Germinal center (tissue), 1 donor: ENCODE measurements around the gene NOL4L.

Experiments
- DNase-seq: peaks from one replicate; pipeline ENCODE4 v3.0.0; 2012; ENCODE audit warnings: mixed read lengths, low spot score

NOL4L gene

DNA sequence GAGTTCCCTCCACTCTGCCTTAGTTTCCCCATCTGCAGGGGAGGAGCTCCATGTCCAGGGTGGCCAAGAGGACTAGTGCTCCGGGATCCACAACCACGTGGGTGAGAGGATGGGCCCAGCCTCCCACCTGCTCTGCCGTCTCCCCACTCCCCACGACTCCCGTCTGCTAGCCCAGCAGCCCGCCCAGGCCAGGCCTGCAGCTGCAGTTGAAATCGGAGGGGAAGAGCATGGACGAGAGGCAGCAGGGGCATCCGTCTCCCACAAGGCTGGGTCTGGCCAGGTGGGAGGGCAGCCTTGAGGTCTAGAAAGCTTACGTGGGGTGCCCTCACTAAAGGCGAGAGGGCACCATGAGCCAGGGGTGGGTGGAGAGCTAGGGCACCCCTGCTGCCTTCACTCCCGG lies 8.6 kb downstream of the NOL4L start:
- no peak for DNase-seq

DNA sequence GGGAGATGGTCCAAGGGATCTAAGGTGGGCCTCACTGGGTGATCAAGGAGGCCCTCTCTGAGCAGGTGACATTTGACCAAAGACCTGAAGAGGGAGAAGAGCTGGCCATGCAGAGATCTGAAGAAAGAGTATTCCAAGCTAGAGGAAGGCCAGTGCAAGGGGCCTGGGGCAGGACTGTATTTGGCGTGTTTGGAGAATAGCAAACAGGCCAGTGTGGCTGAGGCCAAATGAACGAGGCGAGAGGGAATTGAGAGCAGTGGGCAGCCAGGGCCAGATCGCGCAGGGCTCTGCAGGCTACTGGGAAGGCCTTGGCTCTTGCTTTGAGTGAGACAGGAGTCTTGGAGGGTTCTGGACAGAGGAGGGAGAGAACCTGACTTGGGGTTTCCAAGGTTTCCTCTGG lies 9.3 kb downstream of the NOL4L start:
- no peak for DNase-seq

DNA sequence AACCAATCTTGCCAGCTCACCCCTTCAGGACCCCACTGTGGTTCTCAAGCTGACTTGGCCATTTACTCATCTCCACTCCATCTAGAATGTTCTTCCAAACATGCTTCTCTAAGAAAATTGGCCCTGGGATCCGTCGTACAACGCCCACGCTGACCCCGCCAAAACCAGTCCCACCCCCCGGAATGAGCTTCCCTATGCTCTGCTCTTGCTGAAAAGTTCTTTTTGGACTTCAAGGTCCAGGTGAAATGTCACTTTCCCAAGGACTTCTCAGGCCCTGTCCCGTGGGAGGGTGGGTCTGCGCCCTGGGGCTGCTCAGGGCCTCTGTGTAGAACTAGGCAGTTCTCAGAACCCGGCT lies 9.9 kb downstream of the NOL4L start:
- no peak for DNase-seq

DNA sequence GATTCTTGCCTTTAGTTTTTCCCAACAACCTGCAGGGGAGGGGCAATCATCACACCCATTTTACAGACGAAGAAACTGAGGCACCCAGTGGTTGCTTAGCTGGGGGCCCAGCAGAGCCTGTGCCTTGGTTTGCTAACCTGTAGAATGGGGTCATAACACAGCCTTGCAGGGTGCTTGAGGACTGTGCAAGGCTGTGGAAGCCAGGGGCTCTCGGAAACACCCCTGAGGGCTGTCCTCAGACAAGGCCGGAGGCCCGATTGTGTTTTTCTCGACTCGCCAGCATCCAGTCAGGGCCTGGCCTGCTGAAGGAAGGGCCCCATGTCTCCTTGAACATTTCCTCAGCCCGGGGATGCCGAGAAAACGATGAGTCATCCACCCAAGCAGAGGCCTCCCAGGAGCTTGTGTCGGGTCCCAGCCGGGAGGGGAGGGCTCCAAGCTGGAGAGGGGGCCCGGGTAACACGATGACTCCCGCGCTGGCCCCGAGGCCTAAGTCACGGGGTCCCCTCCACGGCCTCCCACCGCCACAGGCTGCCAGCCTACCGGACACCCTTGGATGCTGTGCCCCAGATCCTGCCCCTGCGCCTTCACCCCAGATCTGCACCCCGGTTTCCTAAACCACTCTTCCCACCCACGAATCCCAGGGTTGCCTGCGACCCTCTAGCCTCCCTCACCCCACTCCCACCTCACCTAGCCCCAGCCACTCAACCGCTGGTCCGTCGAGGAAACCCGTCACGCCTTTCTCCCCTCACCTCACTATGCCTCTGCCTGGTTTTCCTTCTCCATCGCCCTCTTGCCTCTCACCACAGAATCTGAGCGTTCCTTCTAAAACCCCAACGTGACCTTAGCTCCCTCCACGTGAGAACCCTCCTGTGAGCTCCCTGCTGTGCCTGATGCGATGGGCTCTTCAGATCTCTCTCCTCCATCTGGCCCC lies 10.6 kb downstream of the NOL4L start:
- no peak for DNase-seq

DNA sequence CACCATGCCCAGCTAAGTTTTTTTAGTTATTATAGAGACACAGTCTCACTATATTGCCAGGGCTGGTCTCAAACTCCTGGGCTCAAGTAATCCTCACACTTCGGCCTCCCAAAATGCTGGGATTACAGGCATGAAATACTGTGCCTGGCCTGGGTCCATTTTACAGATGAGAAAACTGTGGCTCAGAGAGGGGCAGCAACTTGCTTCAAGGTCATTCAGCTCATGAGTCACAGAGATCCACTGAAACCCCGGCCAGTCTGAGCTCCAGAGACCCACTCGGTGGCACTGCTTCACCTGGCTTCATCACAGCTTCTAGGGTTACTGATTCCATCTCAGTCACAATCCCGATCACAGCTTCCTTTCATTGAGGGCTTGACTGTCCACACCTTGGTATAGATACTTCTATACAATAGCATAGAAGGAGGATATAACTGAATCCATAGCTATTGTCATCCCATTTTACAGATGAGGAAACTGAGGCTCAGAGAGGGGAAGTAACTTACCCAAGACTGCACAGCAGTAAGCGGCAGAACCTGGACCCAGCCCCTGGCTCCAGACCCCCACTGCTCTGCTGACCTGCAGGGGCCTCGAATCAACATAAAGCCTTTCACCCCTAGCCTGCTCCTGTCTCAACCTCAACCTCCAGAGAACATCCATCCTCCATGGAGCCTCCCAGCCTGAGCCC lies 11.8 kb downstream of the NOL4L start:
- DNase-seq = no peak

DNA sequence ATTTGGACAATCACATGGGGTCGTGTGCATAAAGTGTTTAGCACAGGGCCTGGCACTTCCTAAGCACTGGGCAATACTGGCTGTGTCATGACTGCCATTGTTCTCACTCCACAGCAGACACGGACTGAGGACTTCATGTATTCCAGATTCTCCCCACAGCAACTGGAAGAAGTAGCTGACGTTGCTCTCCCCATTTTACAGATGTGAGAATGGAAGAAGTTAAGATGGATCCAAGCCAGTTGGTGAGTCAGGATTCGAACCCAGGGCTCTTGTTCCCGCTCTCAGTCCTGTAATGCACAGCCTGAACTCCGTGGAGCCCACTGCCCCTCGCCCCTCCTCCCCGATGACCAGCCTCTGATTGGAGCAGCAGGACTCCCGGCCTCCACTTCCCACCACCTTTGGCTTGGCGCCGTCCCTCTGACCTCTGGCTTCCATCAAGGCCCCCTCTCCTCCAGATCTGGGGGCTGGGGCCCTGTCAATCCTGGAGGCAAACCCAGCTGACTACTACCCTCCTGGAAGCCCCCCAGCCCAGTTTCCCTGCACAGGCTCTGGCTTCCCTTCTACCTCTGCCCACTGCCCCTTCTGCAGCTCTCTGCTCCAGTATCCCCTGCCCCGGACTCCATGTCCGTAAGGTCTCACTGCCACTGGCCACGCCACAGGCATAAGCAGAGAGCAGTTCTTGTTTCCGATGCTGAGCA lies 12.7 kb downstream of the NOL4L start:
- no peak for DNase-seq

DNA sequence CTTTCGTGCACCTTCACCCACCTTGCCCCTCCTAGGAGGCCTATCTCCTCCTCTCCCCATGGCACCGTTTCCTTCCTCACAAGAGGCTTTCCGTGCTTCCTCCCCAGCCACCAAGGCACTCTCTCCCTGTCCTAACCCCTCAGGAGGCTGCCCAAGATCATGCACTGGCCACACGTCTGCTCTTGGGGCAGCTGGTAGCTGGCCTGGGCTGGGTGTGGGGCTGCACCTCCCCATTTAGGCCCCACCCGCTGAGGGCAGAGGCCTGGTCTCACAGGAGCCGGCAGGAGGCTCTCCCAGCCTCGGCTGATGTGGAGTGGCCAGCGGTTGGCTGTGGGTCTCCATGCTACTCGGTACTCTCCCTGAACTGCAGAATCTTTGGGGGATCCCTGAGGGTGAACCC lies 13.6 kb downstream of the NOL4L start:
- DNase-seq = no peak

DNA sequence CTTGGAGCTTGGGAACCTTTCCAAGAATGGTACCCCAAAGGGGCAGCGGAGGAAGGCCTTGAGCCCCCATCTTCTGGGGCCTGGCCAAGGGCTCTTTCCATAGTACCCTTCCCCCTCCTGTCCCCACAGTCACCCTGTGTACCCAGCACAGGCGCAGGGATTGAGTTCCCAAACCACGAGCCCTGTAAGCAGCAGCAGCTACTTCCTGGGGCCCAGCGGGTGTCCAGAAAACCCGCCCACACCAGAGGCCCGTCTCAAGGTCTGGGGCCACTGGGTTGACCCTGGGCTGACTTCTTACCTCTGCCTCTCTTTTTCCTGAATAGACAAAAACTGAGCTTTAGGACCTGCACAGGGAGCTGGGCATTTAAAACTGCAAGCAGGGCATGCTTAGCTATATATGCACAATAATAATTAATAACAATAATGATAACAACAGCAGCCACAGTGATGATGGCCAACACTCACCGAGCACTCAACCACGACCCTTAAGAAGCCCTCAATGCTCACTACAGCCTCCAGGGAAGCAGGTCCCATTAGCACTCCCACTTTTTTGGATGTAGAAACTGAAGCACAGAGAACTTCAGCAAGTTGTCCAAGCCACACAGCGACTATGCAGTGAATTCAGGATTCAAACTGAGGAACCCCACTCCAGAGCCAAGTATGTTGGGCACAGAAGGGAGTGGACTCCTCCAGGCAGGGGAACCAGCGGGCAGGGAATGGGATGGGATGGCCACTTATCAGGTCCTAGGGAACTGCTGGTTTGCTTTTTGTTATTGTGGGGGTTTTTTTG lies 14.5 kb downstream of the NOL4L start:
- DNase-seq = no peak

DNA sequence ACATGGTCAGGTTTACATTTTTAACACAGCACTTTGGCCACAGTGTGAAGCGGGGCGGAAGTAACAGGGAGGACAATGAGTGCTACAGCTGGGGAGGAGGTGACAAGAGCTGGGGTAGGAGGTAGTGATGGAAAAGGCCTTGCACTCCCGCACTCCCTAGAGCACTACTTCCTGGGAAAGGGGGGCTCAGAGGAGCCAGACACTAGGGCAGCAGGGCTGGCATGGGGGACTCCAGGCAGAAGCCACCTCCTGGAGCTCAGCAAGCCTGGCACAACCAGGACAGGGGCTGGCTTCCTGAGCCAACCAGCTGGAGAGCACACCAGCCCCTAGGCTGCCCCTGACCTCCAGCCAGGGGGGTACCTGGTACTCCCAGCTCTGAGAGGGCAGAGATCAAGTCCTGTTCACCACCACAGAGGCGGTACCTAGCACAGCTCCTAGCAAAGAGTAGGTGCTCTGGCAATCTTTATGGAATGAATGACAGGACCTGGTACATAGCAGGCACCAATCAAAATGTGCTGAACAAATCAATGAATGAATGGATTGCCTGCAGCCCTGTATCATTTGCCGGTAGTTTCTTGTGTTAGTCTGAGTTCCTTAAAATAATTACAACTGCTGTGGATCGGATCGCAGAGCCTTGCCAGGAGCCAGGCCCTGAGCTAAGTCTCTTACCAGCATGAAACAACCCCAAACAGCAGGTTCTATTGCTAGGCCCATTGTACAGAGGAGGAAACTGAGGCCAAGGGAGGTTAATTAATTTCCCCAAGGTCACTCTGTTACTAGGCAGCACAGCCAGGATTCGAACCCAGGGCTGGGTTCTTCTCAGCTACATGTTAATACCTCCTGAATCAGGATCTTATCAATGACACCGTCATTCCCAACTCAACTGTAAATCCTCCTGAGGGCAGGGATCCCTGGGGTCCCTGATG lies 15.5 kb downstream of the NOL4L start:
- DNase-seq = no peak

DNA sequence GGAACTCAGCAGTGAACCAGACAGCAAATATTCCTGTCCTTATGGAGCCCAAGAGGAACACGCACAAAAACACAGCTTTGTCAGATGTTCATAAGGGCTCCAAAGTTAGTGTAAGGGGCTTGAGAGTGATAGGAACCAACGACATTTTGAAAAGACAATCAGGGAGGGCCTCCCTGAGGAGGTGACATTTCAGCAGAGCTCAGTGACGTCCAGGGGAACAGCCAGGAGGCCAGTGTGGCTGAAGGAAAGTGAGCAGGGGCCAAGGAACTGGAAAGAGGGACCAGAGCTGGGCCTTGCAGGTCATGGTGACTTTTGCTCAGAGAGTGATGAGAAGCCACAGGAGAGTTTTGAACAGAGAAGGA lies 16.1 kb downstream of the NOL4L start:
- DNase-seq = no peak

DNA sequence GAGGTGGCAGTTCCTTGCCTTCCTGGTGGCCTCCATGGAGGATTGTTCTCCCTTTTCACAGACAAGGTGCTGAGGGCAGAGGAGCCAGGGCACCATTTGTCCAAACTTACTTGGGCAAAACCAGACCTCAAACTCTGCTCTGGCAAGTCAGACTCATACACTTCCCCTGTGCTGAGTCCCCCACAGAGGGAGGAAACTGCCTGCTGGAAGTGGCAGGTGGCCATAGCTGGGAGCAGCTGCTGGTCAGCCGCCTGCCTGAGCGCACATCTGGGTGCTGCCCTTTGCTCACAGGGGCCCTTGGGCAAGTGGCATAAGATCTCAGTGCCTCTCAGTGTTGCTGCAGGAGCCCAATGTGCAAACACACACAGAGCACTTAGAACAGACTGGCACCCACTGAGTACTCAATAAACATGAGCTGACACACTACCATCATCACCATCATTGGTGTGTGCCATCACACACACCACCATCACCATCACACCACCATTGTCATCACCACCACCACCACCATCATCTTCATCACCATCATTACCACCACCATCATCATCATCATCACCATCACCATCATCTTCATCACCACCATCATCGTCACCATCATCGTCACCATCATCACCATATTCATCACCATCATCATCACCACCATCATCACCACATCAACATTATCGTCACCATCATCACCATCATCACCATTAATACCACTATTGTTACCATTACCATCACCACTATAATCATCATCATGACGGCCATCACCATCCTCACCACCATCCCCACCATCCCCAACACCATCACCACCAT lies 17.6 kb downstream of the NOL4L start:
- DNase-seq = no peak

DNA sequence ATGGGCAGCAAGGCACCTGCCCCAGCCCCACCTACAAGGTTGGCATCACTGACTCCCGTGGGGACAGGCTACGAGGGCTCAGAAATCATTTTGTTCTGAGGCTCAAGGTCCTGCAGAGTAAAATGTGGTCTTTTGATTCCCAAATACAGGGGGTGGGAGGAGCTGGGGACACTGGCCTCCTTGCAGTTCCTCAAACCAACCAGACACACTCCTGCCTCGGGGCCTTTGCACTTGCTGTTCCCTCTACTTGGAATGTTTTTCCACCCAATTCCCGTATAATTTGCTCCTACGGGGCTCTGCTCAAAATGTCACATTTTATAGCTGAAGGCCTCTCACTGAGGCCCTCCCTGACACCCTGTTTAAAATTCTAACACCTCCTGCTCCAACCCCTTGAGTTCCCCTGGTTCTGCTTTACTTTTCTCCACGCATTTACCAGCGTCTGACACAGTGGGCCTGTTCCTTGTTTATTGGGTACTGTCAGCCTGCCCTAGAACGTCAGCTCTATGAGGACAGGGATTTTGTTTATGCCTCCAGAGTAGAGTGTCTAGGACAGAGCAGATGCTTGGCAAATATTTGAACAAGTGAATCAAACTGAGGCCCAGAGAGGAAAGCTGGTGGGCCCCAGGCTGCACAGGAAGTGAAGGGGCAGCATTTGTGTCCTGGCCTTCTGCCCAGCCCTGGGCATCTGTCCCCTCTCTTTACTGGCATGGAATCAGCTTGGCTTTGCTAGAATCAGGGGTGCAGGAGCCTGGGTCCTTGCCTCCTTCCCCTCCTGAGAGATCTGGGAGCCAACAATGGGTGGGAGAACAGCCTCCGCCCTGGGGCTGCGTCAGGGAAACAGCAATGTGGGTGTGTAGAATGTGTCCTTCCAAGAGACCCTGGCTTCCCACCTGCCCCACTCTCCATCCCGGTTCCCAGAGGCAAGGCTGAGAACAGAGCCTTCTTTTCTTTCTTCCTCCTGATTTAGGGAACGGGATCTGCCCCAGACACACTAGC lies 18.5 kb downstream of the NOL4L start:
- DNase-seq = no peak

DNA sequence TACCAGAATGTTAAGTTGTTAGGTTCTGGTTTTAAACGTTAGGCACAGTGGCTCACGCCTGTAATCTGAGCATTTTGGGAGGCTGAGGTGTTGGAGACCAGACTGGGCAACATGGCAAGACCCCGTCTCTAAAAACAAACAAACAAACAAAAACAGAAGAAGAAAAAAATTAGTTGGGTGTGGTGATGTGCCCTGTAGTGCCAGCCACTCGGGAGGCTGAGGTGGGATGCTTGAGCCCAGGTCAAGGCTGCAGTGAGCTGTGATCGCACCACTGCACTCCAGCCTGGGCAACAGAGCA lies 19.4 kb downstream of the NOL4L start:
- no peak for DNase-seq

DNA sequence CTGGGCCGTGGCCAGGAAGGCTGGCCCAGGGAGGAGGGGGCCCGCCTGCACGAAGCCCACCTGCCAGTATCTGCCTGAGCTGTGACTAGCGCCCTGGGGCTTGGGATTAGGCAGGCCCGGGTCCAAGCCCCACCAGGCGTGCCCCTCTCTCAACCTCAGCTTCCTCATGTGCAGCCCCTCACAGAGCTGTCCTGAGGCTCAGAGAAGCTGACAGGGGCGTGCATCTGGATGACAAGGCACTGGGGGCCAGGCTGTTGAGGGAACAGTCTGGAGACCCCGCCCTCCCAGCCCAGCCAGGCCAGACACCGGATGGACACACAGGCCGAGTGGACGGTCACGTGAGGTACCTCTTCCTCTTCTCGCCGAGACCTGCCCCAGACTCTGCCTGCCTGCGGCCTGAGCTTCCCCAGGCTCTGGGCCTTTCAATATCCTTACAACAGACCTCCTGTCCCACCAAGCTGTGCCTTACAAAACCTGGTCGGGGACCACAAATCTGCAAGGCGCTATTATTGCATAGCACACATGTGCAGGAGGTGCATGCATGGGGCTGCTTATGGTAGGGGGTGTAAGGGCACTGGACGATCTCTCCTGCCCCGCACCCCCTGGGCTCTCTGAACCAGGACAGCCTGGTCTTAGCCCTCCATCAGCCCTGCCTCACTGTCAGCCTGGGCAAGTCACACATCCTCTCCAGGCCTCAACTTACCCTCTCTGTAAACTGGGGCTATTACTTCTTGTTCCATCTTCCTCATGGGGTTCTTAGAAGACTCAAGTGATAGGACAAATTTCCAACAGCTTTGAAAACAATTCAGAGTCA lies 20.0 kb downstream of the NOL4L start:
- DNase-seq = no peak

DNA sequence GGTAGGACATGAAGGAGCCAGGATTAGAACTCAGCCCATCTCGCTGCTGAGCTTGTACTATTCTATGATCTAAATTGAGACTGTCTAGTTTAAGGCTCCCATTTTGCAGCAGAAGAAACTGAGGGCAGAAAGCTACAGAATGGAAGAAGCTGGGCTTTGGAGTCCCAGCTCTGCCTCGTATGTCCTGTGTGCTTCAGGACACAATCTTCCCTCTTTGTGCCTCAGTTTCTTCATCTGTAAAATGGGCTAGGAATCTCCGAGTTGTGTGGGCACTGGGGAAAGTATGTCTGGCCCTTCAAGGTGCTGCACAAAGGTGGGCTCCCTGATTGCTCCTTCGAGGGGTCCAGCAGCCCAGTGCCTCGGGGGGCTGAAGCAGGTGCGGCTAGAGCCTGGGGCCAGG lies 20.7 kb downstream of the NOL4L start:
- DNase-seq = no peak

DNA sequence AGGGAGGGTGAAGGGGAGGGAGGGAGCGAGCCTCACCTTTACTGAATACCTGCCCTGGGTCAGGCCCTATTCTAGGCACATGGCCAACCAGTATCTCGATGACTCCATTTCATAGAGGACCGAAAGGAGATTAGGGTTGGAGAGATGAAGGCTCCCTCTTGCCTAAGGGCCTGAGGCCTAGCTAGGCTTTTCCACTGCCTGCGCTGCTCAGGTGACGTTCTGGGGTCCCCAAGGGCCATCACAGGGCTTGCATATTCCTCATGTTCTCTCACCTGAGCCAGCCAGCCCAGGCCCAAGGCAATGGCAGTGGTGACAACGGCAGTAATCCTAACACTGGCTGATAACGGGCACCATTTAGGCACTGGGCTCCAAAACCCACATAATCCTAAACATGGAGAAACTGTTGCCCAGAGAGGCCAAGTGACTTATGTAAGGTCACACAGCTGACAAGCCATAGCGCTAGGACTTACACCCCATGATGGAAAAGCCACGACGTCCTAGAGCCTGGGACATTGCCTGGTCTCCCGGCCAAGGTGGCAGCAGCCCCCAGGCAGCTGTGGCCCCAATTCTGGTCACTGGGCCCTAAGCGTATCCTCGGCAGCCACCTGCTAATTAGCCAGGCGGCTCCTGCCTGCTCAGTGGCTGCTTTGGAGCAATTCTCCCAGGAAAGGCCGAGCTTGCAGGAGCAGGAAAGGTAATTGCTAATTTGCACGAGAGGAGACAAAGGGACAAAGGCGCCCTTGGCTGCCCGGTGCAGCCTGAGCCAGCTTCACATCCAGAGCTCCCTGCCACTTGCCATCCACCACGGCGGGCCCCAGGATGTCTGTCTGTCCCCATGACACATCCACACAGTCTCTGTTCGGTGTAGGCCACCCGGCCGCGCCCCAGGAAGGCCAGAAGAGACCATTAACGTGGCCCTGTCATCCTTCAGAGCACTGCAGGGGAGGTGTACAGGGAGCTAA lies 21.5 kb downstream of the NOL4L start:
- no peak for DNase-seq

DNA sequence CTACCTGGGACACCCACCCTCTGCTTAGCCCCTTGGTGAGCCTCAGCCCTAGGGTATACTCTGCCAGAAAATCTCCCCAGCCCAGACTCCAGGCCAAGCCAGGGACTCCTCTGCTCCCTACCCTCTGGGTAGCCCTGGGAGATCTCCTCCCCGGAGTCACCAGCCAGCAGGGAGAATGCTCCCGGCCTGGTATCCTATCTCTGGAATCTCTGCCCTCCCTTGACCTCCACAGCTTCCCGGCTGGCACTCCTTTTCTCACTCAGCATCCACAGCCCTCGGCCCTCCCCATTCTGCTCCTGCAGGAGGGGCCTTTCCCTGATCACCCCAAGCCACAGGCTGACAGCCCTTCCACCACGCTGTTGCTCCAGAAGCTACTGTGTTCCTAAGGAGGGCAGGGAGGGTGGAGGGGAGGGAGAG lies 22.6 kb downstream of the NOL4L start:
- no peak for DNase-seq
